Choroid plexus epithelial cell (primary cell): ENCODE measurements around the gene C20orf141.
"Not testable (repeated sequence)": the region's sequence is repeated elsewhere in the genome, so short reads cannot be mapped to it uniquely, and the experiment has no call there.

Experiments
- DNase-seq: peaks from one replicate; pipeline ENCODE4 v3.0.0-alpha.2; 2010; ENCODE audit warnings: low read depth
- H3K4me3 ChIP-seq: 2 replicates; pipeline ENCODE4 v1.5.1; 2011; ENCODE audit warnings: low read depth, mild to moderate bottlenecking, control low read depth, low read length, moderate library complexity
- TF ChIP-seq, protein P1 (sequence below): conservative IDR thresholded peaks from 2 replicates; pipeline ENCODE4 v1.5.1; 2011; ENCODE audit warnings: low read depth, mild to moderate bottlenecking, control low read depth, inconsistent platforms, low read length, moderate library complexity

C20orf141 gene

GRCh38 chr20:2807019-2807418 is 7.8 kb upstream of the C20orf141 start:
- H3K4me3 ChIP-seq: no peak overlapping the region
- DNase-seq: no peak
- TF ChIP-seq, protein P1, sequence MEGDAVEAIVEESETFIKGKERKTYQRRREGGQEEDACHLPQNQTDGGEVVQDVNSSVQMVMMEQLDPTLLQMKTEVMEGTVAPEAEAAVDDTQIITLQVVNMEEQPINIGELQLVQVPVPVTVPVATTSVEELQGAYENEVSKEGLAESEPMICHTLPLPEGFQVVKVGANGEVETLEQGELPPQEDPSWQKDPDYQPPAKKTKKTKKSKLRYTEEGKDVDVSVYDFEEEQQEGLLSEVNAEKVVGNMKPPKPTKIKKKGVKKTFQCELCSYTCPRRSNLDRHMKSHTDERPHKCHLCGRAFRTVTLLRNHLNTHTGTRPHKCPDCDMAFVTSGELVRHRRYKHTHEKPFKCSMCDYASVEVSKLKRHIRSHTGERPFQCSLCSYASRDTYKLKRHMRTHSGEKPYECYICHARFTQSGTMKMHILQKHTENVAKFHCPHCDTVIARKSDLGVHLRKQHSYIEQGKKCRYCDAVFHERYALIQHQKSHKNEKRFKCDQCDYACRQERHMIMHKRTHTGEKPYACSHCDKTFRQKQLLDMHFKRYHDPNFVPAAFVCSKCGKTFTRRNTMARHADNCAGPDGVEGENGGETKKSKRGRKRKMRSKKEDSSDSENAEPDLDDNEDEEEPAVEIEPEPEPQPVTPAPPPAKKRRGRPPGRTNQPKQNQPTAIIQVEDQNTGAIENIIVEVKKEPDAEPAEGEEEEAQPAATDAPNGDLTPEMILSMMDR: no peak

GRCh38 chr20:2807929-2808328 is 6.9 kb upstream of the C20orf141 start:
- not testable (repeated sequence) for DNase-seq, H3K4me3 ChIP-seq

- no peak overlapping the region for H3K4me3 ChIP-seq
- no peak for DNase-seq
- TF ChIP-seq, protein P1: no peak
Observed at GRCh38 chr20:2809690-2810089, 5.1 kb upstream of the C20orf141 start.

GRCh38 chr20:2812189-2812588 is 2.6 kb upstream of the C20orf141 start:
- H3K4me3 ChIP-seq: no peak overlapping the region
- DNase-seq: no peak
- TF ChIP-seq, protein P1: no peak

DNA sequence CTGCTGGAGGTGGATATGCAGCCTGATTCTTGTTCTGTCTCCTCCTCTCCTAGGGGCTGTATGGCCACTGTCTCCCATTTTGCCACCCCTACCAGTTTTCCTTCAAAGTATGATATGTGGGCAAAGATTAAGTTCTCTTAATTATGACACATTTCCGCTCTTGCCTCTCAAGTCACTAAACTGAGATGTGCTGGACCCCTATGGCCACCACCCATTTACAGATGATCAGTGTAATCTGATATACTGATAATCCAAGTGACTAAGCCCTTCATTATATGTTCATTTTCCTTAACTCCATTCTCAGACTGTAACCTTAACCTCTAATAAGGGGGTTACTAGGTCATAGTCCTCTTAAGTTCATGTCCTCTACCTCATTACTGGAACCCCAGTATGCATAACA is 711 bp upstream of the C20orf141 start:
- TF ChIP-seq, protein P1: no peak
- H3K4me3 ChIP-seq: no peak overlapping the region

GRCh38 chr20:2815242-2815900 is 584 bp downstream of the C20orf141 start:
- DNase-seq: no peak
- H3K4me3 ChIP-seq: no peak overlapping the region
- TF ChIP-seq, protein P1: no peak

More for the DNA sequence above, 711 bp upstream of the C20orf141 start:
- DNase-seq: no peak

- no peak within 1 kb of the TSS for H3K4me3 ChIP-seq
- TF ChIP-seq, protein P1: no peak
Observed at GRCh38 chr20:2816030-2816582, 1.3 kb downstream of the C20orf141 start, which contains the start of gene TMEM239. TMEM239 (plus strand) TSS chr20:2816364; CDS start chr20:2816555, 191 bp downstream.

More at GRCh38 chr20:2816030-2816582, 1.3 kb downstream of the C20orf141 start, which contains the start of gene TMEM239:
- no peak for DNase-seq
